Mucosa of rectum (tissue), 2 donors: ENCODE measurements around the gene PTPDC1.
"Not testable (repeated sequence)": the region's sequence is repeated elsewhere in the genome, so short reads cannot be mapped to it uniquely, and the experiment has no call there.

Source experiments
- H3K27ac ChIP-seq, 2 donors: one replicate each; pipeline ENCODE4 v1.7.0; 2013; ENCODE audit warnings: inconsistent platforms in 2 of 2, low read depth in 2 of 2, low read length in 2 of 2
- H3K27me3 ChIP-seq, 2 donors: one replicate each; pipeline ENCODE4 v1.7.0; 2013; ENCODE audit warnings: low read length in 2 of 2; ENCODE audit not compliant: control insufficient read depth in 2 of 2, insufficient read depth in 2 of 2
- H3K36me3 ChIP-seq, 2 donors: one replicate each; pipeline ENCODE4 v1.7.0; 2013; ENCODE audit warnings: low read length in 2 of 2; ENCODE audit not compliant: control insufficient read depth in 2 of 2, insufficient read depth in 2 of 2
- H3K4me1 ChIP-seq, 2 donors: one replicate each; pipeline ENCODE4 v1.7.0; 2013; ENCODE audit warnings: low read length in 2 of 2, mild to moderate bottlenecking in 1 of 2; ENCODE audit not compliant: control insufficient read depth in 2 of 2, insufficient read depth in 2 of 2
- H3K4me3 ChIP-seq, 2 donors: one replicate each; pipeline ENCODE4 v1.7.0; 2013; ENCODE audit warnings: low read length in 2 of 2
- H3K9ac ChIP-seq, 2 donors: one replicate each; pipeline ENCODE4 v1.7.0; 2013; ENCODE audit warnings: low read length in 2 of 2, low read depth in 1 of 2, mild to moderate bottlenecking in 1 of 2
- H3K9me3 ChIP-seq, 2 donors: one replicate each; pipeline ENCODE4 v1.7.0; 2013; ENCODE audit warnings: low read length in 2 of 2; ENCODE audit not compliant: control insufficient read depth in 2 of 2
- donor health status: healthy.
- donor health status: Normal muscosa, but diverticular disease.

Gene PTPDC1

DNA sequence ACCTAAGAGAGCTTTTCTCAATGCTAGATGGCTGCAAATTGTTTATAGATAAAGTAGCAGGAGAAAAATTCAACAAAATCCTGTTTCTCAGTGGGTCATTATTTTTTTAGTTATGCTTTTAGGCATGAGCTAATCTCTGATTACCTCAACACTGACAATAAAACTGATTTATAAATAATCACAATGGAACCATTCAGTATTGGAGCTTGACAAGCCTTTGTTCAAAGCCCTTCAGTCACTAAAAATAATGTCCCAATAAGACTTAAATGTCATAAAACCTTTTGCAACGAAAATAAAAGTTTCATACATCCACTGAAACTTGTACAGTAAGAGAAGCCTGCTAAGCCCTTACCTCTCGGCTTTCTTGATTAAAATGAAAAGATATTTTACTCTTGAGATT is 27.2 kb downstream of the PTPDC1 start:
- H3K4me3 ChIP-seq: no peak overlapping the region
- peaks cover 0 to 4% of the 10 kb centered on the region in 2 donors for H3K4me1 ChIP-seq
- H3K9me3 ChIP-seq: no peaks in the 10 kb centered on the region
- H3K36me3 ChIP-seq: peaks cover 0 to 1% of the 10 kb centered on the region in 2 donors
- H3K9ac ChIP-seq: no peak overlapping the region
- no peak overlapping the region for H3K27ac ChIP-seq
- no peaks in the 10 kb centered on the region for H3K27me3 ChIP-seq

DNA sequence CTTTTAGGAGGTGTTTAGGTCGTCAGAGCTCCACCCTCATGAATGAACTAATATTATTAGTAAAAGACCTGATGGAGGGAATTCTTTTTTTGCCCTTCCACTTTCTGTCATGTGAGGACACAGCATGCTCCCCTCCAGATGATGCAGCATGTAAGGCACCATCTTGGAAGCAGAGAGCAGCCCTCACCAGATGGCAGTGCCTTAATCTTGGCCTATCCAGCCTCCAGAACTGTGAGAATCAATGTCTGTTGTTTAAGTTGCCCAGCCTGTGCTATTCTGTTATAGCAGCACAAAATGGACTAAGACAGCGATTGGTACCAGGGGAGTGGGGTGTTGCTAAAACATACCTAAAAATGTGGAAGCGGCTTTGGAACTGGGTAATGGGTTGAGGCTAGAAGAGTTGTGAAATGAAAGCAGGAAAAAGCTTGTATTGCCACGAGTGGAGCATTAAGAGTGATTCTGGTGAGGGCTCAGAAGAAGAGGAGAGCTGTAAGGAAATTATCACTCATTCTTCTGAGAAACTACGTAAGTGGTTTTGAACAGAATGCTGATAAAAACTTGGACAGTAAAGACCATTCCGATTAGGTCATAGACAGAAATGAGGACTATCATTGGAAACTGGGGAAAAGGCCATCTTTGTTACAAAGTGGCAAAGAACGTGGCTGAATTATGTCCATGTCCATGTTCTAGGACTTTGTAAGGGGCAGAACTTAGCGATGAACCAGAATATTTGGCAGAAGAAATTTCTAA is 28.6 kb downstream of the PTPDC1 start:
- H3K9ac ChIP-seq: no peak overlapping the region
- H3K36me3 ChIP-seq: no peaks in the 10 kb centered on the region
- peaks cover 0 to 4% of the 10 kb centered on the region in 2 donors for H3K4me1 ChIP-seq
- no peaks in the 10 kb centered on the region for H3K9me3 ChIP-seq
- H3K4me3 ChIP-seq: no peak overlapping the region
- H3K27ac ChIP-seq: no peak overlapping the region
- H3K27me3 ChIP-seq: no peaks in the 10 kb centered on the region

DNA sequence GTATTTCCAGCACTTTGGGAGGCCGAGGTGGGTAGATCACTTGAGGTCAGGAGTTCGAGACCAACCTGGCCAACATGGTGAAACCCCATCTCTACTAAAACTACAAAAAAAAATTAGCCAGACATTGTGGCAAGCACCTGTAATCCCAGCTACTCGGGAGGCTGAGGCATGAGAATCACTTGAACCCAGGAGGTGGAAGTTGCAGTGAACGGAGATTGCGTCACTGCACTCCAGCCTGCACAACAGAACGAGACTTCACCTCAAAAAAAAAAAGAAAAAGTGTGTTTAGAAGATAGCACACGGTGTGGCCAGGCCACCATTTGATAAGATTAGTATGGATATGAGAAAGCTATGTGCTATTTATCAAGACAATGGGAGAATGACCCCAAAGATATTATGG is 35.8 kb downstream of the PTPDC1 start:
- H3K27me3 ChIP-seq, H3K4me1 ChIP-seq, H3K9me3 ChIP-seq, H3K4me3 ChIP-seq, H3K27ac ChIP-seq, H3K9ac ChIP-seq, H3K36me3 ChIP-seq: not testable (repeated sequence)

DNA sequence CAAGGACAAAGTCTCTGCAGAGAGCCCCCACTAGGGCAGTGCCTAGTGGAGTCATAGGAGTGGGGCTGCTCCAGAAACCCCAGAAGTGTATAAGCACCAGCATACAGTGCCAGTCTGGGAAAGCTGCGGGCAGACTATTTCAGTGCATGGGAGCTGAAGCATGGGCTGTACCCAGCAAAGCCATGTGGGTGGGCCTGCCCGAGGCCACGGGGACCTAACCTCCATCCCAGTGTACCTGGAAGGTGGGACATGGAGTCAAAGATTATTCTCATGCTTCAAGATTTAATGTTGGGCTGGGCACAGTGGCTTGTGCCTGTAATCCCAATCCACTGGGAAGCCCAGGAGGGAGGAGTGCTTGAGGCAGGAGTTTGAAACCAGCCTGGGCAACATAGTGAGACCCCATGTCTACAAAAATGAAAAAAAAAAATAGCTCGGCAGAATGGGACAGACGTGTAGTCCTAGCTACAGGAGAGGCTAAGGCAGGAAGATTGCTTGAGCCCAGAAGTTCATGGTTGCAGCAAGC is 36.7 kb downstream of the PTPDC1 start:
- Histone ChIP-seq H3K27ac (no peak overlapping the region), H3K27me3 (no peaks in the 10 kb centered on the region), H3K9me3 (no peaks in the 10 kb centered on the region)

DNA sequence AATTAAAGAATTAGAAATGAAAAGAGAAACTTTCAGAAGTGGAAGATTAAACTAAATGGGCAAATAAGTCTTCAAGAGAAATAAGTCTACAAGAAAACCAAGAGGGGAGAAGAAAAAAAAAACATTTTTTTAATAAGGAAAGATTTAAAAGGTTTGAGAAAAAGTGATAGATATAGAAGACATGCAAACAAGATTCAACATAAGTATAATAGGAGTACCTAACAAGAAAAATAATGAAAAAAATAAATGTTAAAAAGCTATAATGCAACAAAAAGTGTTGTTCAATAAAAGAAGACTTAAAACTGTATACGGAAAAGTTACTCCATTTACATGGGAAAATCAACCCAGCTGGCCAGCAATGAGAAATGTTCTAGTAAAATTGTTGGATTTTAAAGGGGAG is 42.6 kb downstream of the PTPDC1 start:
- H3K9me3 ChIP-seq: peaks cover 0 to 8% of the 10 kb centered on the region in 2 donors

More for the DNA sequence above, 36.7 kb downstream of the PTPDC1 start:
- no peak overlapping the region for H3K9ac ChIP-seq
- no peaks in the 10 kb centered on the region for H3K36me3 ChIP-seq
- H3K4me3 ChIP-seq: no peak overlapping the region
- H3K4me1 ChIP-seq: no peaks in the 10 kb centered on the region

DNA sequence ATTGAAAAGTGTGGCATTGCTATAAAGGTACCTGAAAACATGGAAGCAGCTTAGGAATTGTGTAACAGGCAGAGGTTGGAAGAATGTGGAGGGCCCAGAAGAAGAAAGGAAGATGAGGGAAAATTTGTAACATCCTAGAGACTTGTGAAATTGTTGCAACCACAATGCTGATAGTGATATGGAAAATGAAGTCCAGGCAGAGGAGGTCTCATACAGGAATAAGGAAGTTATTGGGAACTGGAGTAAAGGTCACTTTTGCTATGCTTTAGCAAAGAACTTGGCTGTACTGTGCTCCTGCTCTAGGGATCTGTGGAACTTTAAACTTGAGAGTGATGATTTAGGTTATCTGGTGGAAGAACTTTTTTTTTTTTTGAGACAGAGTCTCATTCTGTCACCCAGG is 43.5 kb downstream of the PTPDC1 start:
- peaks cover 0 to 8% of the 10 kb centered on the region in 2 donors for H3K9me3 ChIP-seq
- no peak overlapping the region for H3K4me3 ChIP-seq
- H3K27me3 ChIP-seq: no peaks in the 10 kb centered on the region
- no peak overlapping the region for H3K9ac ChIP-seq
- no peaks in the 10 kb centered on the region for H3K36me3 ChIP-seq
- no peak overlapping the region for H3K27ac ChIP-seq
- no peaks in the 10 kb centered on the region for H3K4me1 ChIP-seq

More for the DNA sequence above, 42.6 kb downstream of the PTPDC1 start:
- no peak overlapping the region for H3K4me3 ChIP-seq
- H3K27ac ChIP-seq: no peak overlapping the region
- no peak overlapping the region for H3K9ac ChIP-seq
- no peaks in the 10 kb centered on the region for H3K27me3 ChIP-seq
- no peaks in the 10 kb centered on the region for H3K4me1 ChIP-seq
- H3K36me3 ChIP-seq: no peaks in the 10 kb centered on the region

DNA sequence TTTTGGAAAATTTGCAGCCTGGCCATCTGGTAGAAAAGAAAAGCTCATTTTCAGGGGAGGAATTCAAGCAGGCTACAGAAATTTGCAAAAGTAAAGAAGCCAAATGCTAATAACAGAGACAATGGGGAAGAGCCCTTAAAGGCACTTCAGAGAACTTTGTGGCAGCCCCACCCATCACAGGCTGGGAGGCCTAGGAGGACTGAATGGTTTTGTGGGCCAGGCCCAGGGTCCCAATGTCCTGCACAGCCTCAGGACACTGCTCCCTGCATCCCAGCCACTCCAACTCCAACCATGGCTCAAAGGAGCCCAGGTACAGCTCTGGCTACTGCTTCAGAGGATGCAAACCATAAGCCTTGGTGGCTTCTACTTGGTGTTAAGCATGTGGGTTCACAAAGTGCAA is 44.3 kb downstream of the PTPDC1 start:
- H3K27me3 ChIP-seq: no peaks in the 10 kb centered on the region
- H3K36me3 ChIP-seq: no peaks in the 10 kb centered on the region
- H3K4me3 ChIP-seq: no peak overlapping the region
- H3K4me1 ChIP-seq: no peaks in the 10 kb centered on the region
- peaks cover 0 to 8% of the 10 kb centered on the region in 2 donors for H3K9me3 ChIP-seq
- no peak overlapping the region for H3K9ac ChIP-seq
- no peak overlapping the region for H3K27ac ChIP-seq

DNA sequence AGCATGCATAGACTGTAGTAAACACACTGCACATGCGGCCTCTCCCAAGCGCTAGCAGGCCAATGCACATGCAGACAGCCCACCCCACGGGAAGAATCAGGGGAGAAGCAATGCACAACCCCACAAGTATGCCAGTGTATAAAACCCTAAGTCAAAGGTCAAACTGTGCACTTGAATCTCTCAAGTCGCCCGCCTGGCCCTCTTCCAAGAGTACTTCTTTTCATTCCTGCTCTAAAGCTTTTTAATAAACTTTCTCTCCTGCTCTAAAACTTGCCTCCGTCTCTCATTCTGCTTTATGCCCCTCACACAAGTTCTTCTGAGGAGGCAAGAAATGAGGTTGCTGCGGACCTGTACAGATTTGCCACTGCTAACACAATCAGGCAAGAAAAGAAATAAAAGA is 50.4 kb downstream of the PTPDC1 start:
- no peaks in the 10 kb centered on the region for H3K9me3 ChIP-seq
- no peaks in the 10 kb centered on the region for H3K4me1 ChIP-seq
- H3K9ac ChIP-seq: no peak overlapping the region
- no peak overlapping the region for H3K27ac ChIP-seq
- H3K4me3 ChIP-seq: no peak overlapping the region
- no peaks in the 10 kb centered on the region for H3K27me3 ChIP-seq
- no peaks in the 10 kb centered on the region for H3K36me3 ChIP-seq

DNA sequence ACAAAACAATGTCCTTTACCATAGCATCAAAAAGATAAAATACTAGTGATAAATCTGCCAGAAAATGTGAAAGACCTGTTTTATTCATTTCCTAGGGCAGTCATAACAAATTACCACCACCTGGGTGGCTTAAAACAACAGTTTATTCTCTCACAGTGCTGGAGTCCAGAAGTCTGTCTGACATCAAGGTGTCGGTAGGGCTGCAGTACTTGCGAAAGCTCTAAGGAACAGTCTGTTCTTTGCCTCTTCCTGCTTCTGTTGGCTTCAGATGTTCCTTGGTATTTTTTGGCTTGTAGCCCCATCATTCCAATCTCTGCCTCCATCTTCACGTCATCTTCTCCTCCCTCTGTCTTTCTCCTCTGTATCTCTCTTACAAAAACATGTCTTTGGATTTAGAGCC is 51.0 kb downstream of the PTPDC1 start:
- H3K27me3 ChIP-seq: no peaks in the 10 kb centered on the region
- no peak overlapping the region for H3K4me3 ChIP-seq
- no peaks in the 10 kb centered on the region for H3K36me3 ChIP-seq
- H3K9ac ChIP-seq: no peak overlapping the region
- H3K27ac ChIP-seq: no peak overlapping the region
- H3K4me1 ChIP-seq: no peaks in the 10 kb centered on the region
- H3K9me3 ChIP-seq: no peaks in the 10 kb centered on the region

DNA sequence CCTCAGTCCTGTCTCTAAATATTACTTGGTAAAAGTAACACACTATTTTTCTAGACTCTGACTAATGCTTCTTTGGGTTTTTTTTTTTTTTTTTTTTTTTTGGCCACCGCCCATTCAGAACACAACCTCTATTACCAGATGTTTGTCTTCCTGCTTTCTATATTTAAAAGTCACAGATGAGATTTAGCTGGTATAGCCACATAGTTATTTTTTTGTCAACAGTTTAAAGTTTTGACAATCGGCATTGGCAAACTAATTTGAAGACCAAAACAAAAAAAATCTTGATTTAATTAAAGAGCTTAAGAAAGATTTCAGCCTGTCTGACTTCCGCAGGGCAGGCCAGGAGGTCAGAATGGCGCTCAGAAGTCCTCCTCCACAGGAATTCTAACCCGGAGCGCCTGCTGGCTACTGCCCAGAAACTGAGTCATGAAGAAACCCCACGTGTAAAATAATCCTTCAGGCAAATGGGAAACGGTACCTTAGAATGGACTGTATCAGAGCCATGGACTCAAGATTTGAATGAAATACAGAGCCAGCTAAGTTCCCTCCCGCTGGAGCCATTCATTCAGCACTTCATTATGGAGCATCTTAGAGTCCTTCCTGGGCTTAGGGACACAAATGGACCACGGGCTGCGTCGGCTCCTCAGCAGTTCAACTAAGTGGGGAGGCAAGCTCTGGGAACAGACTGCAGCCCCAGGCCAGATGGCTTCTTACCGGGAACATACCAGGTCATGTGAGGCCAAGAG is 55.6 kb downstream of the PTPDC1 start:
- H3K9me3 ChIP-seq: no peaks in the 10 kb centered on the region
- H3K9ac ChIP-seq: no peak overlapping the region
- H3K4me3 ChIP-seq: no peak overlapping the region
- no peaks in the 10 kb centered on the region for H3K27me3 ChIP-seq
- no peaks in the 10 kb centered on the region for H3K4me1 ChIP-seq
- H3K36me3 ChIP-seq: no peaks in the 10 kb centered on the region
- peak overlapping the region; percentile 35 to 39 for H3K27ac ChIP-seq
